Activated T-helper 9 cell treated with anti-CD3 and anti-CD28 coated beads, Interleukin-2, amount 50 U/mL, for 16 hours (primary cell): ENCODE data around the gene DYSF.

ENCODE experiments used
- DNase-seq: peaks from one replicate; pipeline ENCODE4 v3.0.0-alpha.2; 2020; ENCODE audit warnings: low read depth

Gene DYSF

DNA sequence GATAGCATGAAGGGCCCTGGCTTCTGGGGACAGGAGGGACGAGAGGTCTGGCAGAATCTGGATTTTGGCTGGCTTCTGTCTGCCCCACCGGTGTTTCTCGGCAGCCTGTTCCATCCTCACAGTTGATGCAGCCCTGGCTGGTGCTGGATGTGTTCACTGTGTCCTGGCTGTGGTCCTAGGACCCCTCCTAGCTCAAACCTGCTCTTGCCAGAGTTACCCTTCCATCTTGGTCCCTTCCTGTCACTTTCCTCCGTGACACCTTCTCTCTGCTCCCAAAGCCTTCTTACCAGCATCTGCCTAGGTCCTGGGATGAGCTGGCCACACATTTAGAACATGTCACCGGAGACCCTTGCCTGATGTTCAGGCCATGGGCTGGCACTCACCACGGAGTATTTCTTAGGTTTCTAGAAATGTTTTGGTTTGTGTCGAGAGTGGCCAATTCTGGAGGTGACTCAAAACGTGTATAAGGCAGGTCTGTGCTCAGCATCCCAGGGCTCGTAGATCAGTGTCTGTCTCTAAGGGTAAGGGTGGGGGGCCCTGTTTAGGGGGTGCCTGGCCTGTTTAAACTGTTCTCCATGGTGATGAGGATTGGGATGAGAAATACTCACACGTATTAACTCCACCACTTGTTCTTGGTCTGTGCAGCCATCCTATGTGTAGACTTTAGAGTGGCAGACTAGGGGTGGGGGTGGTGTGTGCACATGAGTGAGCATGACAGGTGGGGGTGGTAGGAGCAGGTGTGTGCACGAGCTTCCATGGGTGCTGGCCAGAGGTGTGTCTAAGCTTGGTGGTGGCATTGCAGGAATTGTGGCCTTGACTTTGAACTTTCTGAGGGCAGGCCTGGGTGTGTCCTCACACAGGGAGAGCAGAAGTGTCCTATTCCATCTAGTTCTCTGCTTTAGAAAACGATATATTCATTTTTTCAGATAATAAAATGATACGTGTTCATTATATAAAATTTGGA, 162.7 kb downstream of the DYSF start:
- DNase-seq = no peak

DNA sequence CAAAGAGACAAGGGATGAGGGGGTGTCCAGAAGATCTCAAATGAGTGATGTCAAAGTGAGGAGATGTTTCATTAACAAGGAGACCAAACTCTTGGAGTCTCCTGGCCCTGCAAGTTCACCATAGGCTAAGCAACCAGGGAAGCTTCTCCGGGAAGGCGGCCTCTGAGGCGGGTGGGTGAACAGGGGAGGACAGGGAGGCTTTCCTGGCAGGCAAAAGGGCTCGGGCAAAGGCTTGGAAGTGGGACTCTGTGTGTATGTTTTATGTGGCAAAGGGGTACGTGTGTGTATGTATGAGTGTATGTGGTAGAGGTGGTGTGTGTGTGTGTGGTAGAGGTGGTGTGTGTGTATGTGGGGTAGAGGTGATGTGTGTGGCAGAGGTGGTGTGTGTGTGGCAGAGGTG, 163.9 kb downstream of the DYSF start:
- no peak for DNase-seq

DNA sequence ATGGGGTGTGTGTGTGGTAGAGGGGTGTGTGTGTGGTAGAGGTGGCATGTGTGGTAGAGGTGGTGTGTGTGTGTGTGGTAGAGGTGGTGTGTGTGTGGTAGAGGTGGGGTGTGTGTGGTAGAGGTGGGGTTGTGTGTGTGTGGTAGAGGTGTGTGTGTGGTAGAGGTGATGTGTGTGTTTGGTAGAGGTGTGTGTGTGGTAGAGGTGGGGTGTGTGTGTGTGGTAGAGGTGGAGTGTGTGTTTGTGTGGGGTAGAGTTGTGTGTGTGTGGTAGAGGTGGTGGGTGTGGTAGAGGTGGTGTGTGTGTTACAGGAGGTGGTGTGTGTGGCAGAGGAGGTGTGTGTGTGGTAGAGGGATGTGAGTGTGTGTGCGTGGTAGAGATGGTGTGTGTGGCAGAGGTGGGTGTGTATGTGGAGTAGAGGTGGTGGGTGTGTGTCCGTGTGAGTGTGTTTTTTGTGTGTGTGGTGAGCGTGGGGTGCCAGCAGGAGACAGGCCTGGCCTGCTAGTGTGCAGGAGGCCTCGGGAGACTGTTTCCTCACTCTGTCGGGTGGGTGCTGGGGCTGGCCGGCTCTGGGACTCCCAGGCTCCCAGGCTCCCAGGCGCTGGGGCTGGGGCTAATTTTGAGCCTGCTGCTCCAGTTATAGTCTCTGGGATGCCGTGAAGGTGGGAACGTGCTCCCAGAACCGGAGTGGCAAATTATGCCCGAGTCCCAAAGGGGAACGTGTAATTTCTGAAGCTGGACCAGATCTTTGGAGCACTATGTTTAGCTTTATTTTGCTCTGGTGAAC, 165.2 kb downstream of the DYSF start:
- DNase-seq = no peak

DNA sequence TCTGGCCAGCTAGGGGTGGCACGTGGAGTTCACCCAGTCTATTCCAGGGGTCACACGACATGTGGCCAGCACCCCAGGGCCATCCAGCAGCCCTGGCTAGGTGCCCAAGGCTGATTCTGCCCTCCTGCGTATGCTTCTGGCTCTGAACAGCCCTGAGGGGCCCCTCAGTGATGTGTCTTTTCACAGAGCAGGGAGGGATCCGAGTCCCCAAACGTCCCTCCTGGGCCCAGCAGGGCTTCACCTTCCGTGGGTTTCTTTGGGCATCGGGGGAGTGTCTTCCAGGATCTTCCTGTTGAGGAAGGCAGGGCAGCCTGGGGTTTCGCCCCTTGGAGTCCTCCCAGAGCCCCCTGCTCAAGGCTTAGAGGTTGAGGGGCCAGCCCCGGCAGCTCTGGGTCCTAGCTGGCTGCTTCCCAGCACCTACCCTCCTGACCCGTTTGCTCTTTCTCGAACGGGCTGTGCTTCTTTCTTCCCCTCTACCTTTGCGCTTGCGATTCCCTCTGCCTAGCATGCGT, 165.9 kb downstream of the DYSF start:
- no peak for DNase-seq

DNA sequence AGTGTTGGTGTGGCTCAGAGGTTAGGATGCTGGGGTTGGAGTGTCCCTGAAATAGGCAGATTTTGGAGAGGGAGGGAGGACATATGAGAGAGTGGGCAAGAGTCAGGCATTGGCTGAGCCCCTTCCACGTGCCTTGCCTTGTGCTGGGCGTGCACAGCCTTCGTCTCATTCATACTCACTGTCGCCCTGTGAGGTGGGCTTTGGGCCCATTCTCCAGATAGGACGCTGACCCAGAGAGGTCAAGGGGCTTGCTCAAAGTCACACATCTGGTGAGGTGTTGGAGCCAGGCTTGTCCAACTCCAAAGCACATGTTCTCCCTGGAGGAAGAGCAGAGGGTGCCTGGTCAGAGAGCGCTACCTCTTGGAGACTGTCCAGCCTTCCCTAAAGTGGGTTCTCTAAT, 166.8 kb downstream of the DYSF start:
- no peak for DNase-seq

DNA sequence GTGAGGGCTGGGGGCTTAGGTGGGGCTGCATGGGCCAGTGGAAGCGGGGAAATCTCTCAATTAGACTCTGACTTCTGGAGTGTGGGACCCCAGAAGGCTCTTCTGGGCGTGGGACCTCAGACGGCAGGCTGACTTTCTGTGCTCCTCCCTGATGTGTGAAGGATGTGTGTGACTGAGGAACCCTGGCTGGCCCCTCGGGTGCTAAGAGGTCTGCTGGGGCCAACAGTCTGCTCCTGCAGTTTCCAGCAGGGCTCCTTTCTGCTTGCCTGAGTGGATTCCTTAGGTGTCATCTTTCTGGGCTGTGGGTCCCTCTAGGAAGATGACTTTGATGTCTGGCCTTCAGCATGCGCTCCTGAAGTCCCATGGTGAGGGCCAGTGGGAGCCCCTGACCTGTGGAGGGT, 167.5 kb downstream of the DYSF start:
- no peak for DNase-seq

DNA sequence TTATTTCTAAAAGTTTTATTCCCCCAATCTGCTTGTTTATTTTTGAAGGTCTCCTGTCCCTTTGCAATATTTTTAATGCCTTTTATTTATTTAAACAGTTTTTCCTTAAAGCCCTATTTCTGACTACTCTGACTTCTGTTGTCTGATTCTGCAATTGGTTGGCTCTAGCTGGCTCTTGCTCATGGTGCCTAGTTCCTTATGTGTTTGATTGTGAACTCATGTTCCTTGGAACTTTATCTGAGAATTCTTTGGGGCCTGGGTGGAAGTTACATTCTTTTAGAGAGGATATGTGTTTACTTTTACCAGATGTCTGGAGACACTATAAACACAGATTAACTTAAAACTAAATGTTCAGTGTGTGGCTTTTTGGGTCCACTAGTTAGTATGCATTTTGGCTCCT, 175.9 kb downstream of the DYSF start:
- no peak for DNase-seq

DNA sequence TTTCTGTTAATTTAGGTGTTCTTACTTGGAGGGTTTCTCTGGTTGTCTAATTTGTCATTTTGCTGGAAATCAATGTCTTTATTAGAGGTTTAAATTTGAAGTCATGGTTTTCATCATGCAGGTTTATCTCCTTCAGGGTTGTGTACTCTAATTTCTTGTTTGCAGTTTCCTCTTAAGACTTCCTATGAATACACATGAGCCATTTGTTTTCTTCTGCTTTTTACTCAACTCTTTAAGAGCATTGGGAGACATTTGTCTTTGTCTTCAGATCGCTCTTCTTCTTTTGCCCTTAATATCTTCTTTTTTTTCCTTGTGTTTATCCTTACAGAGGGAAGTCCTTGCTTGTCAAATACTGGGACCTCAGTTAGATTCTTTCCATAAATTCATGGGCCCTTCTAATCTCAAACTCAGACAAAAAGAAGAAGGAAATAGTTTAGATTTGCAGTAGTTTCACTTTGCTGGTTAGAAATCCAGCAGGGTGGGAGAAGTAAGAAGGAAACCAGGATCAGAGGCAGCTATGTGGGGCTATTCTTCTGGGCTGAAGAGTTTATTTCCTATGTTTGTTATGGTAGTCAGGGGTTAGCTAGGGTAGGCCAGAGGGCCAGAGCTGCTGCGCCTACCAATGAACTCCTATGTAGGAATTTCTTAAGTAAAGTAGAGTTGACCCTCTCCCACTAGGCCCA, 176.6 kb downstream of the DYSF start:
- DNase-seq = no peak

DNA sequence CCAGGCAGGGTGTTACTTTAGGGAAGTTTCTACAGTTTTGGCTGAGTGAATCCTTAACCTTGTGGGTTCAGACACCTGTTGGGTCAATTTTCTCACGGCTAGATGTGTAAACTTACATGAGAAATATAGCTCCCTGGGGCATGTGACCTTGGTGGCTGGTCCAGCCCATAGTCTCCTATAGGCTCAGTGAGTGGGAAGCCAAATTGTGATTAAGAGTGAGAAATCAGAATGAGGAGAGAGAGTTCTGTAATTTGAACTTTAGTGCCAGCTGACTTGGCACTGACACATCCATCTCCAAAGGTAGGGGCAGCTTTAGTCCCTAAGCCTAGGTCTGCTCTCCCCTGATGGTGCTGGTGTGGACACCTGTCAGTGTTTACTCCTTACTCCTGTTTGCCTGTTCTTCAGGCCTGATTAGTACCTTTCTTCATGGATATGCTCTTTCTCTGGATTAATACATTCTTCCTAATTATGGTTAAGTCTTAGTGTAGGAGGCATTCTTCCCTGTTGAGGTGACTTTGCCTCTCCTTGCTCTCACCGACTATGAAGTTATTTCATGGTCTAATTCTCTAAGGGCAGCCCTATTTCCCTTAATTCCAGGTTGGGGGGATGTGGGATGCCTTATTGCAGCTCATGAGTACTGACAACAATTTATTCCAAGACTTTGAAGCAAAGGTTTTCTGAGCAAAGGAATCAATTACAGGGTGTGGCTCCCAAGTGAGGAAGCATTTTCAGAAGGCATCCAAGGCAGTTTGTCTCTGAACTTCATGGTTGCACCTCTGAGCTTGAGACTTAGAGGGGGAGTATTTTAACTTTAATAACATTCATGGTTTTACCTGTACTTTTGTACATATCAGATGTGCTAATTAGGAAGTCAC, 177.3 kb downstream of the DYSF start:
- no peak for DNase-seq

DNA sequence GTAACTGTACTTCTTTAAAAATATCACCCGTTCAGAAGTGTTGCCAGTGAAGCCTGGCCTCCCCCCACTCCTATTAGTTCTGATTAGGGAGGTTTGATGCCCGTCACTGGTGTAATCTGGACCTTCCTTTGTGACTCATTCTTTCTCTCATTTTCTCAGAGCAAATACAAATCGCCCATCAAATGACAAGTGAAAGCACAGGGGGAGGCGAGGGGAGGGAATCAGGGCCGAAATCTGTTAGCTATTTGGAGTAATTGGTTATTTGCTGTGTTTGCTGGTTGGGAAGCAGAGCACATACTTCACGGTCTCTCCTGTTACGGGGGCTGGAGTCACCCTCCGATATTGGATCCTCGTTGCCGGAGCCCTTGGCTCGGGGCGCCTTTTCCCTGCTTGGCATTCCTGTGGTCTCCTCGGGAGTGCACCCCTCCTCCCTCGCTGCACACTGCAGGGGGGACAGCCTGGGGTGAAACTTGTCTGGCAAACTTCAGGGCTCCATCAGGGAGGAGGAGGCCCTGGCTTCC, 178.1 kb downstream of the DYSF start:
- DNase-seq = no peak

DNA sequence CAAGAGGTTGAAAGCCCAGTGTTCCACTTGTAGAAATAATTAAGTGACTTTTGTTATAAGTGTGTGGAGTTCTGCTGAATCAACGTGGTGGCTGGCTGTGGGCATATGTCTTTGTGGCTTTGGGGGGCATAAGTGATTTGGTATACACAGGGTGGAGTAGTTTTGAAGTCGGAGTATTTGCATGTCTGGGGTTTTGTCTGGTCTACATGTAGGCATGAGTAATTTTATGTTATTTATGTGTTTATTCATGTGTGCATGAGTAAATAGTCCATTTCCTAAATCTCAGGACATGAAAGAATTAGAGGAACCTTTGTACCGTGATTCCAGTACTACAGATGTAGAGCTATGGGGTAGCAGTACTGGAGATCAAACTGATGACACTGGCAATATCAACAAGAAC, 179.7 kb downstream of the DYSF start:
- DNase-seq = no peak

DNA sequence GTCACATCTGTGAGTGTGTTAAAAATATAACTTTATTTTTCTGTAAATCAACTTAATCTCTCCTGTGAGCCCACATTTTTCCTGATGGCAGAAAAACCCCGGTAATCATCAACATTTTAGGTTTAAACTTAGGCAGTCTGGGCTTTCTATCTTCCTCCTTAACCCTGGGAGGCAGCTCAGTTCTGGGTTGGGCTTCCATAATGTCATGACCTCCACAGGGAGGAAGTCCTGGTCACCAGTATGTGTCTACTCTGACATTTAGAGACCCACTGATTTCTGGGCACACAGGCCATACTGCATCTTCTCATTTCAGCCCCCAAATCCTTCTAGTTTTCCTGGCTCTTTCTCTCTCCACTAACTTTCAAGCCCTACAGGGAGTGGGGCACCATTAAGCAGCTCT, 181.2 kb downstream of the DYSF start:
- no peak for DNase-seq

DNA sequence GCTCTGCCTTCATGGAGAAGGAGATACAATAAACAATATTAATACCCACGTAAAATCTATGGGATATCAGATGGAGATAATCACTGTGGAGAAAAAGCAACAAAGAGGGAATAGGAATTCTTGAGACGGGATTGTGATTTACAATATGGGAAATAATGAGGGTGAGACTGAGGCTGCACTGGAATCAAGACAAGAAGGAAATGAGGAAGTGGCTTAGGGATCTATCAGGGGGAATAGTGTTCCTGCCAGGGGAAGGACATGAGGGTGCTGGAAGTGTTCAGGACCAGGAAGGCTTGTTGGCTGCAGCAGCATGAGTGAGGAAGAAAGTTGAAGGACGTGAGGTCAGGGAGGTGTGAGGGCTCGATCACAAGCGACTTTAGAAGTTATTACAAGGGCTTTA, 182.4 kb downstream of the DYSF start:
- DNase-seq = no peak

DNA sequence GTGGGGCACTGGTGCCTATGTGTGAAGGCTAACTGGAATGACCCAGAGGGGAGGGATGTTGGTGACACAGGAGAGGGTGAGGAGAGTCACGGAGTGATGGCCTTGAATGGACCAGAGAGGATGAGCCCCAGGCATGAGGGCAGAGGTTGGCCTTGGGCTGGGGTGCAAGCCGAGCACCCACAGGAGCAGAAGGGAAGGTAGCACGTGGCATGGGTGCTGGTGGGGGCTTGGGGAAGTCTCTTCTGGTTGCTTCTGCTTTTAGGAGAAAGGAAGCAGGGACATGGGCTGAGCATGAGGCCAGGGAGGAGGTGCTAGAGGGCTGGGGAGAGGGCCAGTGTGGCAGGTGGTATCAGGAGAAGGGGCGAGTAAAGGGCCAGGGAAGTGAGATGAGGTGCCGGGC, 183.8 kb downstream of the DYSF start:
- DNase-seq = no peak

DNA sequence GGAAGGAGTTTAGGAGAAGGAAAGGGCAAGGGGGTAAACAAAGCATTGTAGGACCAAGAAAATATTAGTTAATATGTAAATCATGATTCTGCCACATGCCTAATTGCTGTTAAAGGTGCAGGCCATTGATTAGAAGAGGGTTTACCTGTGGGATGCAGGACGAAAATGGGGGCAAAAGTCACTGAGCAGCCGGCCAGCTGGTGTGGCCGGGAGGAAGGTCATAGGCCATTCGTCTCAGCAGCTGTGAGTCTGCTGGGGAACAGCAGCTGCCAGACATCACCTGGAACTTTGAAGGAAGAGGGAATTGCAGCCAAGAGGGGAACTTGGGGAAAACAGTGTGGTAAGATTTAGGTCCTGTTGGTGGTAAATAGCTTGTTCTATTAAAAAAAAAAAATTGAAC, 184.4 kb downstream of the DYSF start:
- DNase-seq = no peak

DNA sequence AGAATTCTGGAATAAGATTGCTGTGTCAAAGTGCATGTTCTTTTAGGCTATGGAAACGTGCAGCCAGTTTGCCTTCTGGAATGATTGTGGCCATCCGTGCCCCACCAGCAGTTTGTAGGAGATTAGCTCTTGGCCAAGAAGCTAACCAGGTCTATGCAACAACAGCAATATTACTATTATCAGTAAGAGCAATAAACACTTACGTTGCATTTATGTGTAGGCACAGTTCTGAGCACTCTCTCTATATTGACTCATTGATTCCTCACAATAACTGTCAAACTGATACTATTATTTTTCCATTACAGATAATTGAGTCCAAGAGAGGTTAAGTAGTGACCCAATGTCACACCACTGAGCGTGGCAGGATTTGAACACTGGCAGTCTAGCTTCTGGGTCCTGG, 186.4 kb downstream of the DYSF start:
- no peak for DNase-seq

DNA sequence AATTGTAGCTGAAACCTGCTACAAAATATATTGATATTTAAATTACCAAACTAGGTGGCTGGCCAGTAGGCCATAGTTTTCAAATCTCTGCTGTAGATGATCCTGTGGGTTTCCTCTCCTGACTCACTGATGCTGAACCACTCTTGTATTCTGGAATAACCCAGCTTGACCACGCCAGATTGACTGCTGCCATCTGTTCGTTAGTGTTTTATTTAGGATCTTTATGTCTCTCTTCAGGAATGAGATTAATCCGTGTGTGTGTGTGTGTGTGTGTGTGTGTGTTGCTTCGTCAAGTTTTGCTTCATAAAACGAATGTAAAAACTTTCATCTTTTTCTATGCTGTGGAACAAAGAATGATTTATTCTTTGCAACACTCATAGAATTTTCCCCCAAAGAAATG, 187.1 kb downstream of the DYSF start:
- DNase-seq = no peak

DNA sequence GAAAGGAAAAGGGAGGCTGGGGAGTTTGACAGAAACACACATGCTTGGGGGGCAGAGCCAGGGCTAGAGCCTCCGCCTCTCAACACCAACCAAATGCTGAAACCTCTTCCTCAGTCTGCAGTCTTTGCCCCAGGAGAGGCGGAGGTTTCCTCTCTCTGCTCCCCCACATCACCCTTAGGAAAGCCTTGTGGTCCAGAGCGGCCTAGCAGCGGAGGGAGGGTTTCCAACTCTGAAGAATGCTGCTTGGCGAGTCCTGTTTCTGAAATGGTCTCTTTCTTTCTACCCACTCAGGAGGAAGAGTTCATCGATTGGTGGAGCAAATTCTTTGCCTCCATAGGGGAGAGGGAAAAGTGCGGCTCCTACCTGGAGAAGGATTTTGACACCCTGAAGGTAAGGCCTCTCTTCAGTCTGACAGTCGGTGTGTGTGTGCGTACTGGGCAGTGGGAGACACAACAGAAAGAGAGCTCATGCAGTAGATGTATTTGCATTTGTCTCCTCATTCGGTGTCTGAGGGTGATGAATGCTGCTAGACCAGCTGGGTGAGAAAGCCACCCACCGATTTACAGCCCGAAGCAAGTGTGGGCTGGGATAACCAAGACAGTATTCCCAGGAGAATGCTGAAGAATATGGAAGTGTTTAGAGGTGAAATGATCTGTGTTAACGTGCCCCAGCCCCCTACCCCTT, 190.5 kb downstream of the DYSF start:
- no peak for DNase-seq

DNA sequence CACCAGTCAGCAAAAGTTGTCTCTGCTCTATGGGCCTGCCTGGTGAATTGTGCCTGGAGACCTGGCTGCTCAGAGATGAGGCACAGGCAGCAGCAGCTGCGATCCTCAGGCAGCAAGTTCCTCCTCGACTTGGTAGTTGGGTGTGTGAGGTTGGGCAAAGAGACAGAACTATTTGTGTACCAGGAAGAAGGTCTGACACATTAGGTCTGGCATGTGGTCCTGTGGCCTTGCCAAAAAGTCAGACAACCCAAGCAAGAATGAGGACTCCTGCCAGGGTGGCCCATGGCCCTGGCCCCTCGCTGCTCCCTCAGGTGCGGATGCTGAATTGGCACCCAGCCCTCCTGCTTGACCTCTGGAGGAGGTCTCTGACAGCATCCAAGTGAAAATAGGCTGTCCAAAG, 192.7 kb downstream of the DYSF start:
- no peak for DNase-seq

DNA sequence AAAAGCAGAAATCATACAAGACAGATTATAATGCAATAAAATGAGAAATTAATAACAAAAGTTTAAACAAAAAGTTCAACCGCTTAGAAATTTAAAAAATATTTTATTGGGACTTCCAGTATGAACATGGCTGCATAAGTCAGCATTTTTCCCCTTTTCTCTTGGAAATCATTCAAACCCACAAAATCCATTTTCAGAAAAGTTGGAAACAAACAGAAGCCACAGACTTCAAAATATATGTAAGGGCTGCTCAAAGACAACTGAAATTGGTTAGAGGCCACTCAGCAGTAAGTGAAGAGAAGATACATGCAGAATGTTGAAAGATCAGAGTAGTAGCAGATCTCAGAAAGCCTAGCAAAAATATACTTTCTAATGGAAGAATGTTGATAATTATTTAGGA, 194.0 kb downstream of the DYSF start:
- DNase-seq = no peak

DNA sequence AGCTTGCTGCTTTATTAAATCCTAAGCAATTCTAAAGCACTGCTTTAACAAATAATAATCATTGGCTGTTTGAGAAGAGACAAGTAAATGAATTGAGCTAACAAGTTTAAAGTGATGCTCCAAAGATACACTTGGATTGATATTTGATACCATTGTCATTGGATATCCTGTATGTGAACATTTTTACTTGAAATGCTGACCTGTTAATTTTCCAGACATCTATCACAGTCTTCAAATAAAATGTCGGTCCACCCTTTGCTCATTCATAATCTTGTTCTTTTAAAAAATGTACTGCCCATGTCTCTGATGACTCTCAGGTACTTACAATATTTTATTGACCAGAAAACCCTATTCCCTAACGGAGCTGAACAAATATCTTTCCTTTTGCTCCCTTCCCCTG, 202.1 kb downstream of the DYSF start:
- no peak for DNase-seq
